HepG2 (cell line): ENCODE data around the gene EHD1. TPM values are rescaled to one million over a fixed set of nuclear protein-coding genes. Genes with fewer than 3 reads are reported as not detected.
A peak's percentile ranks its signal among the peaks of the same experiment; 100 is the strongest.

Experiments
- ATAC-seq: fragments of 200-7000 bp; cut with Tn5 transposase; 3 replicates; pipeline ENCODE4 v1.9.1; 2020; ENCODE audit warnings: mild to moderate bottlenecking, moderate library complexity
- BruUV-seq: library from RNA; stranded (reverse); fragments of 400-500 nt; replicated peaks from 2 replicates; lab custom pipeline; 2021; lab: Mats Ljungman, UMichigan
- CTCF ChIA-PET: fragments of 300-600 bp; formaldehyde crosslinking; extraction: SDS; loops from one replicate; lab custom pipeline; 2021; ENCODE audit warnings: low total read pairs, inconsistent platforms, low intra/inter-chr PET ratio; lab: Yijun Ruan, JAX
- POLR2A ChIA-PET: fragments of 350-600 bp; sonication (Branson Sonifier 250); formaldehyde crosslinking; loops from one replicate; lab custom pipeline; 2020; ENCODE audit warnings: antibody characterized with exemption, inconsistent platforms; lab: Yijun Ruan, JAX
- DNase-seq: peaks from one replicate; pipeline ENCODE4 v3.0.0-alpha.2; 2015; ENCODE audit warnings: low spot score
- FAIRE-seq: peaks from 3 replicates; lab custom pipeline; 2011; peaks lifted over from hg19 to GRCh38; lab: Jason Lieb, UNC
- H2AFZ ChIP-seq: one replicate; pipeline ENCODE4 v1.6.1; 2011; ENCODE audit warnings: low read length, inconsistent platforms
- H3K27ac ChIP-seq: fragments of 300-600 bp; 3 replicates; pipeline ENCODE4 v1.8.0; 2011; ENCODE audit warnings: mixed run types, mild to moderate bottlenecking, mixed read lengths, low read length, inconsistent platforms; ENCODE audit not compliant: insufficient read depth; ENCODE audit errors: extremely low read length
- H3K27me3 ChIP-seq, 2 experiments: fragments of 200-600 bp in 1 of 2; 2 replicates in 1 of 2; 3 replicates in 1 of 2; pipeline versions ENCODE4 v1.6.0 to v1.8.0; 2011; ENCODE audit warnings: low read length in 2 of 2, mild to moderate bottlenecking in 2 of 2, moderate library complexity in 2 of 2, inconsistent platforms in 1 of 2; ENCODE audit not compliant: insufficient read depth in 2 of 2, control insufficient read depth in 1 of 2
- H3K36me3 ChIP-seq, 2 experiments: fragments of 200-600 bp in 1 of 2; replicated peaks in 1 of 2; 2 replicates in 1 of 2; 3 replicates in 1 of 2; pipeline versions ENCODE4 v1.5.1 to v1.8.0; 2011; ENCODE audit warnings: low read length in 2 of 2, inconsistent platforms in 1 of 2; ENCODE audit not compliant: insufficient read depth in 2 of 2, control insufficient read depth in 1 of 2
- H3K4me1 ChIP-seq: 2 replicates; pipeline ENCODE4 v1.5.1; 2012; ENCODE audit warnings: low read length, inconsistent platforms; ENCODE audit not compliant: insufficient read depth
- H3K4me2 ChIP-seq: 2 replicates; pipeline ENCODE4 v1.6.0; 2011; ENCODE audit warnings: low read depth, low read length, inconsistent platforms
- H3K4me3 ChIP-seq, 3 experiments: fragments of 200-600 bp in 1 of 3; sonication (generic), shearing (Covaris generic) in 1 of 3; replicated peaks in 1 of 3; 2 replicates each; pipeline ENCODE4 v1.5.1; 2011 to 2016; ENCODE audit warnings: low read length in 3 of 3, inconsistent platforms in 2 of 3, low read depth in 2 of 3, mild to moderate bottlenecking in 2 of 3, control low read depth in 1 of 3, mixed read lengths in 1 of 3; ENCODE audit not compliant: insufficient read depth in 1 of 3
- H3K79me2 ChIP-seq: one replicate; pipeline ENCODE4 v1.6.1; 2011; ENCODE audit warnings: low read length, inconsistent platforms; ENCODE audit not compliant: insufficient read depth
- H3K9ac ChIP-seq: 2 replicates; pipeline ENCODE4 v1.6.0; 2011; ENCODE audit warnings: mild to moderate bottlenecking, low read depth, low read length, inconsistent platforms; ENCODE audit not compliant: insufficient read depth
- H3K9me3 ChIP-seq: 2 replicates; pipeline ENCODE4 v1.5.1; 2012; ENCODE audit warnings: mild to moderate bottlenecking, low read length
- H4K20me1 ChIP-seq: 2 replicates; pipeline ENCODE4 v1.6.0; 2011; ENCODE audit warnings: inconsistent platforms, mild to moderate bottlenecking, low read length, moderate library complexity; ENCODE audit not compliant: insufficient read depth
- GABPB1 ChIP-seq: IDR thresholded peaks from 2 replicates; pipeline ENCODE4 v1.6.1; 2016; ENCODE audit warnings: mild to moderate bottlenecking, missing genetic modification reagents, moderate library complexity, missing compliant biosample characterization
- RBFOX2 ChIP-seq: fragments of 200-400 bp; formaldehyde crosslinking; IDR thresholded peaks from 2 replicates; pipeline ENCODE4 v1.6.1; 2017; ENCODE audit warnings: low read depth, mild to moderate bottlenecking, low read length
- ZNF446 ChIP-seq: sonication (generic); formaldehyde crosslinking; IDR thresholded peaks from 2 replicates; pipeline ENCODE4 v1.5.0; 2020; ENCODE audit warnings: mild to moderate bottlenecking, missing genetic modification reagents
- WGBS: methylation state at CpG from one replicate; pipeline ENCODE4 v1.1.6; 2017; ENCODE audit warnings: low lambda C conversion rate; 5-methylcytosine and 5-hydroxymethylcytosine counted together
- in situ Hi-C: cut with HindIII; loops from 2 replicates; pipeline ENCODE4 v1.10.0; 2017; ENCODE audit warnings: low pct_unique_long_range_greater_than_20kb; ENCODE audit not compliant: extremely low pct_ligation_motif_present
- intact Hi-C: fragments of 100-400 bp; cut with micrococcal nuclease; formaldehyde crosslinking; loops from one replicate; pipeline ENCODE4 v1.10.0; 2022; ENCODE audit not compliant: unreplicated experiment
- polyA plus RNA-seq, 8 experiments: library from polyadenylated mRNA; depleted of rRNA in 3 of 8; stranded (reverse) in 7 of 8; unstranded in 1 of 8; fragments of >200 nt; fragmentation: Illumina TruSeq in 4 of 8; extraction: Trizol in 4 of 8; gene quantifications; 2 replicates each; pipeline versions ENCODE4 v1.2.1 to v1.2.3, GENCODE V29; 2011 to 2016; ENCODE audit warnings: low read depth in 4 of 8, missing spikeins in 1 of 8, mixed read lengths in 1 of 8; ENCODE audit not compliant: insufficient read depth in 1 of 8
- total RNA-seq, 5 experiments: library from RNA; depleted of rRNA; stranded (reverse); fragments of >200 nt; fragmentation: Illumina TruSeq; extraction: Trizol; gene quantifications; 2 replicates each; pipeline ENCODE4 v1.2.3, GENCODE V29; 2016; ENCODE audit warnings: low read depth in 1 of 5

The EHD1 gene
- total and polyA plus RNA-seq, 2 of the 13 experiments (the other 11 are each of a cell fraction or from before 2014, with no cell fraction given): 23.6 to 26.6 TPM

DNA sequence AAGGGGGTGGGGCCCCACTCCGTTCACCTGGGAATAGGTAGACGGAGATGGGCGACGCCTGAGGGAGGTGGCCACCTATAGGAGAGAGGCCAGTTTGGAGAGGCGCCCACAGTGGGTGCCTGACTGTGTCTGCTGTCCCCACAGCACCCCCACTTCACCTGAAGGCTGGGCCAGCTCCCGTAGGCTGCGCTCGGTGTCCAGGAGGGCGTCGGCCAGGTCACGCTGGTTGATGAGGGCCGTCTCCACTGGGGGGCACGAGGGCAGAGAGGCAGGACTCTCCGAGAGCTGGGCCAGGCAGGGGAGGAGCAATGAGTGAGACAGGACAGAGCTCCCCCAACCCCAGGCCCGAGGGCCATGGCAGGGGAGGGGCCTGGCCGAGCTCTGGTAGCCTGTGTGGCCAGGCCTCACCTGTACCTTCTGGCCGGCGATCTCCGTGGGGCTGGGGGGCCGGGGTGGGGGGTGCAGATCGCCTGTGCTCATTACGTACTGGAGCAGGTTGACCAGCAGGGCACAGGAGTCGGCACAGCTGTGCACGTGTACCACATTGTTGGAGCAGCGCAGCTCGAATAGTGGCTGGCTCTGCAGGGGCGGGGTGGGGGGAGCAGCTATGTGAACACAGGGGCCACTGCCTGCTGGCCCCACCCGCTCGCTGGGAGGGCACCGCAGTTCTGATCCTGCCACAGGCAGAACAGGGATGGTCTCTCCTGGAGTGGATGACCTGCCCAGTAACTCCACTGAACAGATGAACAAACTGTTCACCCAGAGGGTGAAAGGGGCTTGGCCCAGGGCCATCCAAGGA lies 23.9 kb upstream of the EHD1 start:
- Histone ChIP-seq H3K4me2 (no peak overlapping the region), H3K27me3 (no peaks in the 10 kb centered on the region), H3K36me3 (peaks cover 30 to 47% of the 10 kb centered on the region in 2 experiments; a peak in 4 of 5 replicates), H2AFZ (no peak overlapping the region), H3K9ac (no peak overlapping the region), H3K4me1 (no peaks in the 10 kb centered on the region), H4K20me1 (no peaks in the 10 kb centered on the region), H3K27ac (no peak overlapping the region), H3K79me2 (no peaks in the 10 kb centered on the region), H3K4me3 (no peak overlapping the region), H3K9me3 (no peaks in the 10 kb centered on the region)
- TF ChIP-seq RBFOX2 (0 out of 2 replicates have a peak, but pooled peaks have one; percentile 46), ZNF446 (CRISPR knock-in tag) (no peak)
- in situ Hi-C loops: no loop called here
- FAIRE-seq (no peak), ATAC-seq (no peak), DNase-seq (no peak)
- no TSS peak for BruUV-seq
- POLR2A ChIA-PET: no interaction called here
- WGBS: 94% methylated on average over 13 of the region's 30 CpGs
- intact Hi-C loops: no loop called here
- CTCF ChIA-PET: no interaction called here

DNA sequence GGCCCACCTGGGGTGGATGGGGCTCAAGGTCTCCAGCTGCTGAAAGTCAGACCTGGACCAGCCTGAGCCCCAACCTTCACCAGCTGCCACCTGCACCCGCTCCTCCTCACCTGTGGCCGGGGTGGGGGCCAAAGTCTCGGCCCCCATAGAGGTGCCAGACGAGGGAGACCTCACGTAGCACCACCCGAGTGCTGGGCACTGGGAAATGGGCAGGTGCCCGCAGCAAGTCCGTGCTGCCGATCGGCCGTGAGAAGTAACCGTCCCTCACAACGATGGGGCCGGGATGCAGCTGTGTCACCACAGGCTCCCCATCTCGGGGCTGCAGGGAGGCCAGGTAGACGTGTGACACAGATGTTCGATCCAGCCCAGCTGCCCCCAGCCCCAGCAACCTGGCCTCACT lies 22.4 kb upstream of the EHD1 start:
- Histone ChIP-seq H3K36me3 (peaks cover 27 to 38% of the 10 kb centered on the region in 2 experiments; a peak in 4 of 5 replicates), H3K9me3 (no peaks in the 10 kb centered on the region), H3K27me3 (no peaks in the 10 kb centered on the region), H3K79me2 (no peaks in the 10 kb centered on the region), H3K9ac (no peak overlapping the region), H3K4me1 (no peaks in the 10 kb centered on the region), H3K4me3 (no peak overlapping the region), H3K4me2 (no peak overlapping the region), H3K27ac (no peak overlapping the region), H4K20me1 (no peaks in the 10 kb centered on the region), H2AFZ (no peak overlapping the region)
- DNase-seq: no peak
- no peak for TF ChIP-seq GABPB1
- intact Hi-C loops: no loop called here
- POLR2A ChIA-PET: interaction anchor here (1.3 kb wide), 1 partner anchor 16 kb away, joined by 6 read pairs; no protein-coding TSS in a partner anchor
- CTCF ChIA-PET: no interaction called here
- 96% methylated on average over 10 of the region's 17 CpGs for WGBS
- in situ Hi-C loops: no loop called here
- ATAC-seq: no peak
- FAIRE-seq: no peak
- BruUV-seq: no TSS peak
